Ovary (tissue), 3 donors: Measurements from ENCODE around the gene OPCML.

Experiments
- CTCF ChIP-seq, 3 donors: fragments of 450-650 bp in 2 of 3; fragments of 200-600 bp in 1 of 3; IDR thresholded peaks; one replicate each; pipeline versions ENCODE4 v1.5.1 to v1.8.0; 2016 to 2022; ENCODE audit warnings: antibody characterized with exemption in 3 of 3, mild to moderate bottlenecking in 1 of 3
- EP300 ChIP-seq: sonication (generic); formaldehyde crosslinking; IDR thresholded peaks from one replicate; pipeline ENCODE4 v1.6.1; 2017; ENCODE audit warnings: antibody characterized with exemption
- donor health status: DM: no; HTN: no; CAD: no.

DNA sequence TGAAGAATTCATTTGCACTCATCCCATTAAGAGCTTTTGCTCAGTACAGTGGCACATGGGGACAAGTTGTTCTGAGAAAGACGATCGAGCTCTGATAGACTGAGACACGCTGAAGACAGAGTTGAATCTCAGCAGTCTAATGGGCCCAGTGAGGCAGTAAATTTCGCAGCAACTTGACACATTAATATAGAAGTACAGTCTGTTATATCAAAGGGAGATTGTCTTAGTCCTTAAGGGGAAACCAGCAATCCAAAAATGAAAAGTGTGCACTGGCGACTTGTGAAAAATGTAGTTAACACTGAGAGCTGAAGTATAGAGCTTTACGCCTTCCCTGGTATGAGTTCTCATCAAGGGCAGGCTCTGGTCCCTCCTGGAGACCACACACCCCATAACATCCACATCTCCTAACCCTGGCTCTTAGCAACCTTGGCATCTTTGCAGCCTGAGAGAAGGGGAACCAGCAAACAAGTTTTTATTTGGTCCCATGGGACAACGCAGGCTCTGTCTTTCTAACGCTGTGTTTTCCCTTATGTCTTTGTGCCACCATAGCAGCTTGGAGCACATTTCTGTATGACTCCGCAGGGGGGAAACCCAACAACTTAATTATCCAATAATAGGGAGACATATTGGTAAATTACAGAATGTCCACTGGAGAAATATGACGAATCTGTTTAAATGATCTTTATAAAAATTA lies 952.5 kb downstream of the OPCML start:
- TF ChIP-seq CTCF (IDR thresholded peaks at IDR 0.05) (no peak), EP300 (no peak)
